HG02870 (cell line): ENCODE results near the gene KLK14.

Source experiments
- ATAC-seq: cut with Tn5 transposase; IDR thresholded peaks from one replicate; pipeline ENCODE4 v1.9.1; 2021; ENCODE audit warnings: mild to moderate bottlenecking, moderate library complexity; ENCODE audit not compliant: unreplicated experiment

Gene KLK14

DNA sequence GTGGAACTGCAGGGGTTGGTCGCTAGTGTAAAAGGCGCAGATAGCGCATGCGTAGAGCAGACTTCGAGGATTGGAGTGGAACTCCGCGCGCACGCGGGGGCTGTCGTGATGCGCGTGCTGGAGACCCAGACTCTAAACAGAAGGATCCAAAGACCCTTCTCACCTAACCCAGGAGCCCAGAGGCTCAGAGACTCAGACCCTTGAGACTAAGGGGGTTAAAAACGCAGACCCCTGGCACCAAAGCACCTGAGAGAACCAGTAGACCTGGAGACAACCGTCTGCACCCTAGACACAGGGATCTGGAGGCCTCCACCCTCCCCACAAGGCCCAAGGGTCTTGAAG, 26.1 kb upstream of the KLK14 start:
- ATAC-seq, result peak; percentile 19

DNA sequence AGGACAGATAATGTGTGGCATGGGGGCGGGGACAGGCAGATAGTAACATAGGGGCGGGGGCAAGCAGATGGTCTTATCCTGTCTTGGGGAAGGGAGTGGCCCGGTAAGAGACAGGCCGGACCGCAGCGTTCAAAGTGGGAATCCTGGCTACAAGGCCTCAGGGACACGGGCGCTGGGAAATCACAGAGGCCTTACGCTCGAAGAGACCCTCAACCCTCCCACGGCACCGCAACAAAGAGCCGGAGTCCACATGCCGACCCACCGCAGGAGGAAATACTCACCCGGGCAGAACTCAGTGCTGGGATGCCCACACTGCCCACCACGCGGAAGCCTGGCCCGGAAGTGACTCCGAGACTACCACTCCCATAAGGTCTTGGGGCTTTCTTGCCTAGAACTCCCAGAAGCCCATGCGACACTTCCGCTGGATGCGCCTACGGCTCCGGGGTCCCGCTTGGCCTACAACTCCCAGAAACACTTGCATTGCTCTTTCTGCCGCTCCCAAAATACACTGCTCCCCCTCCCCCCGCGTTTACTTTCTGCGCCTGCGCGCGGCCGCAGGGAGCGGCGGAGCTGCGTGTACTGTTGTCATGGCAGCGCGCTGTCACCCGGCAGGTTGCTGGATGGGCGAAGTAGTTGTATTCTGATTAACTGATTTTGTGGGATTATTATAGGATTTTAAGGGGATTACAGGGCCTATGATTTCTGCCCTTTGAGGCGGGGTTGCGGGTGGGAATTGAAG, 25.5 kb upstream of the KLK14 start, which contains the start of gene CTU1:
Gene CTU1 (minus strand): TSS at position 344 of the 739 bp plus-strand sequence. CDS start 3,840 bp downstream, outside the sequence.
- ATAC-seq, result peak; percentile 96

- ATAC-seq, result no peak
Observed at GRCh38 chr19:51107406-51108065, 24.8 kb upstream of the KLK14 start.

DNA sequence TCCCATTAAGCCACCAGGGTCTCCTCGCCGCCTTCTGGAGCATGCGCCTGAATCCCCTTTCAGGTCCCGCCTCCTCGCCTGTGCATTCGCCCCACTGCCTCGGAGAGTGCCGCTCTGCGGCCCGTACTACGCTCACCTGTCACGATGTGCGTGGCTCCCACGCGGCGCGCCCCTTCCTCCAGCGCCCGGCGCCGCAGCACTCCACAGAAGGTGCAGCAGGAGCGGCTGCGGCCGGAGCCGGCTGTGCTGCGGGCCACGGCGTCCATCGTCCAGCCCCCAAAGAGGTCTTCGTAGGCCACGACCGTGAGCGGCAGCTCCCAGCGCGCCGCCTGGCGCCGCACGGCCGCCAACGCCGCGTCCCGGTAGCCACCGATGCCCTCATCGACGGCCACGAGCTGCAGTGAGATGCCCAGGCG, 21.2 kb upstream of the KLK14 start:
- no peak for ATAC-seq

DNA sequence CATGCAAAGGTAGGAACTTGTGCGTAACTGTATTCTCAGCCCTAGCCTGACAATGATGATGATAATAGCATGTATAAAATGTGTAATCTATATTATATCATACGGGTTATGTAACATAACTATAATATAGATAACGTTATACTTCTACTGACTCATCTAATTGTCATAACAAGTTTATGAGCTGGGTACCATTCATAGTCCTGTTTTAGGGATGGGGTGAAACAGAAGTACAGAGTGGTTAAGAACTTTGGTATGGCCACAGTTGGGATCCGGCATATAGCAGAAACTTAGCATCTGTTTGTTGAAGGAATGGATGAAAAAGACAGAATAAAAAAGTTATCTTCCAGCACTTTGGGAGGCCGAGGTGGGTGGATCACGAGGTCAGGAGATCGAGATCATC, 20.3 kb upstream of the KLK14 start:
- ATAC-seq, result no peak

- no peak for ATAC-seq
Observed at GRCh38 chr19:51101171-51101865, 18.6 kb upstream of the KLK14 start.

DNA sequence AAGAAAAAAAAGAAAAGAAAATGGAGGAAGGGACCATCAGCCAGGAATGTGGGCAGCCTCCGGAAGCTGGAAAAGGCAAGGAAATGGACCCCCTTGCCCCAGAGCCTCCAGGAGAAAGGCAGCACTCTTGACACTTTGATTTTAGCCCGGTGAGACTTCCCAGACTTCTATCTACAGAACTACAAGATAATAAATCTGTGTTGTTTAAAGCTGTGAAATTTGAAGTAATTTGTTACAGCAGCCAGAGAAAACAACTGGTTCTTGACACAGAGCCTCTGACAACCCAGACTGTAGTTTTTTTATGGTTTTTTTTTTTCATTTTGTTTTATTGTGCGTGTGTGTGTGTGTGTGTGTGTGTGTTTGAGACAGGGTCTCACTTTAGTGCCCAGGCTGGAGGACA, 17.9 kb upstream of the KLK14 start:
- no peak for ATAC-seq

DNA sequence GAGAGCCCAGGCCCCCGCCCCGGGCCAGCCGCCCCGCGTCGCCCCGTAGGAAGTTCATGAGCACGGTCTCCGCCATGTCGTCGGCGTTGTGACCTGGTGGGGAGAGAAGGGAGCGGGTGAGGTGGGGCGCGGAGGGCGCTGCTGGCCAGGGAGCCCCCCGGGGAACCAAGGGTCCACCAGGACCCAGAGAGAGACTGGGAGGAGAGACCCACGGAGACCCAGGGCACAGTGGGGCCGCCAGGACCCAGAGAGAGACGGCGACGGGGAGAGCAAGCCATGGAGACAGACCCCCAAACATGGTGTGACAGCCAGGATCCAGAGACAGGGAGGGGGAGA, 16.3 kb upstream of the KLK14 start:
- ATAC-seq, result no peak

- no peak for ATAC-seq
Observed at GRCh38 chr19:51098365-51099046, 15.8 kb upstream of the KLK14 start.

GRCh38 chr19:51097796-51098195, 15.1 kb upstream of the KLK14 start:
- ATAC-seq, result no peak

GRCh38 chr19:51097166-51097738, 14.6 kb upstream of the KLK14 start:
- no peak for ATAC-seq

DNA sequence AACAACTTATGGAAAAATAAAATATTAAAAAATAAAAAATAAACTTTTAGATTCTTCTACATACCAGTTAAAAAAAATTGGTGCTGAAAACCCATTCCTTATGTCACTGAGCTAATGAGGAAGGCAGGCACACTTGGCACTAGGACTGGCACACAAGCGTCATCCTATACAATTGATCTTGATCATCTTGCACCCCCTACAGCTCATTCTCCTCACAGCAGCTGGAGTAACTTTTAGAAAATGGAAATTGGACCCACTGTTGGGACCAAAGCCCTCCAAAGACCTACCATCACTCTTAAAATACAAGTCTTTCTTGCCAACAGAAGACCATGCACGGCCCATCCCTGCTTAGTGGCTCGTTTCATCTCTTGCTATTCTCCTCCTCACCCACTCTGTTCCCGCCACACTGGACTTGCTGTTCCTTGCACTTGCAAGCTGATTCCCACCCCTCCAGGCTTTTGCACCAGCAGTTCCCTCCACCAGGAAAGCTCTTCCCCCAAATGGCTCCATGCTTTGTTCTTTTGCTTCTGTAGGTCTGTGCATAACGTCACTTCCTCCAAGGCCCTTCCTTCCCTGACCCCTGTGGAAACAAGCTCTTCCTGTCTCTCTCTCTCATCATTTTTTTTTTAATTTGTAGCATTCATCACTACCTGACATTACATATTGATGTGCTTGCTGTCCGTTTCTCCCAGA, 13.9 kb upstream of the KLK14 start:
- ATAC-seq, result no peak

DNA sequence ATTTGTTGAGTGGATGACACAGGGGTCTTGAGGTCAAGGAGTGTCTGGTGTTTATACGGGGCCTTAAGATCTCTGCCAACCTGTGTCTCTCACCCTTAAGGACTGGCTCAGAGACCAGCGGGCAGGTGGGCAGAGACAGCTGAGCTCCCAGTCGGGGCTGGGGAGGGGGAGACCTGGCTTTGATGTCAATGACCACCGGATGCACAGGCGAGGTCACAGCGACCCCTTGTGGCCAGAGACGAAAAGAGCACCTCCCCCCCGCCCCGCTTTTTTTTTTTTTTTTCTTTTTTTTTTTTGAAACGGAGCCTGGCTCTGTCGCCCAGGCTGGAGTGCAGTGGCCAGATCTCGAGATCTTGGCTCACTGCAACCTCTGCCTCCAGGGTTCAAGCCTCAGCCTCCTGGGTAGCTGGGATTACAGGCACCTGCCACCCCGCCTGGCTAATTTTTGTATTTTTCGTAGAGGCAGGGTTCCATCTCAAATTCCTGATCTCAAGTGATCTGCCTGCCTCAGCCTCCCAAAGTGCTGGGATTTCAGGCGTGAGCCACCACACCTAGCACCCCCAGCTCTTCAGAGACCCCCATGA, 12.1 kb upstream of the KLK14 start:
- no peak for ATAC-seq

- no peak for ATAC-seq
Observed at GRCh38 chr19:51093510-51094345, 11.0 kb upstream of the KLK14 start.

GRCh38 chr19:51093101-51093500, 10.4 kb upstream of the KLK14 start:
- no peak for ATAC-seq

DNA sequence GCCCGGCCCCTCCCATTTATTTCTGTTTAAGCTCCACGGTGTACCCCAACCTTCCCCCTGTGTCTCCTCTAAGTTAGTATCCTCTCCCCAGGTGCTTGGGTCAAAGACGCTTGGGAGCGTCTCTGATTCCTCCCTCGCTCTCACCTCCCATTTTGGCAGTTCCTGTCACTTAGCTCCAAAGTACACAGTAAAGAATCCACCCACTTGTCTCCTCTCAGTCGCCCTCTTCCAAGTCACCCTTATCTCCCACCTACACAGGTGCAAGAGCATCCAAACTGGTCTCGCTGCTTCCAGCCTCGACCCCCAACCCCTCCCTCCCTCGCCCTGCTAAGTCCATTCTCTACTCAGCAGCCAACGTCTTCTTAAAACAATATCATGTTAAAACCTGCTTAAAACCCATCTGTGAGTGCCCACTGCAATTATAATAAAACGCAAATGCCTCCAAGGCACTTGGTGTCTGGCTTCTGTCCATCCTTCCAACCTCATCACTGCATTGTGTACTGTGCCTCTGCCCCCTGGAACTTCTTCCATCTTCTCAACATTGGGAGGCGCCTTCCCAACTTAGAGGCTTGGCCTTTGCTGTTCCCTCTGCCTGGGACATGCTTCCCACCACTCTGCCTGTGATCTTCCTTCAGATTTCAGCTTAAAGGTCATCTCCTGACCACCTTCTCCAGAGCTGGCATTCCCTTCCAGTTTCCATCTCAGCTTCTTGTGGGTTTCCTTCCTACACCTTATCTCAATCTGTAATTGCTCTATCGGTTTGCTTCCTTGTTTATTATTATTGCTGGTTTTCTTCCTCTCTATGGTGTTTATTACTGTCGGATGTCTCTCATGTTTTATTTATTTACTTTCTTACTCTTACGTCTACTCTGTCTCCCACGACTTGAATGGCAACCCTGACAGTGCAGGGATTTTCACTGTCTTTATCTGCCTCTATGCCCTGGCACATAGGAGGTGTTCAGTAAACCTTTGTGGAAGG, 9.5 kb upstream of the KLK14 start:
- no peak for ATAC-seq

- ATAC-seq, result no peak
Observed at GRCh38 chr19:51091126-51091525, 8.4 kb upstream of the KLK14 start.

DNA sequence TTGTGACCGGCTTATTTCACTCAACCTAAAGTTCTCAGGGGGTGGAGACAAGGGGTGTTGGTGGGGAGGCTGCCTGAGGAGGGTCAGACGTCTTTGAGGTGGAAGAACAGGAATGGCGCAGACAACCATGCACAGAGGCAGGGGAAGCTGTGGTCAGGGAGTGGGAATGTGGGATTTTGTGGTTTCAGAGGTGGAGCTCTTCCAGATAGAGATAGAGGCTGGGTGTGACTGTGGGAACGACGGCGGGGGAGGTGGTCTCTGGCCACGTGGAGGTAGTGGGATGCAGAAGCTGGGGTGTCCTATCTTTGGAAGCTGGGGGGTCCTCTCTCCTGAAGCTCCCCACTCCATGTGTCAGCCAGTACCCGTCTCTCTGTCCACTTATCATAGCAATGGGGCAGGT, 7.8 kb upstream of the KLK14 start:
- ATAC-seq, result no peak
